ENCODE results near the gene CMIP. TPM values are rescaled to one million over a fixed set of nuclear protein-coding genes. Genes with fewer than 3 reads are reported as not detected.

Gene CMIP
- total RNA-seq, 1 experiment from 2014 or later = 63.7 TPM

DNA sequence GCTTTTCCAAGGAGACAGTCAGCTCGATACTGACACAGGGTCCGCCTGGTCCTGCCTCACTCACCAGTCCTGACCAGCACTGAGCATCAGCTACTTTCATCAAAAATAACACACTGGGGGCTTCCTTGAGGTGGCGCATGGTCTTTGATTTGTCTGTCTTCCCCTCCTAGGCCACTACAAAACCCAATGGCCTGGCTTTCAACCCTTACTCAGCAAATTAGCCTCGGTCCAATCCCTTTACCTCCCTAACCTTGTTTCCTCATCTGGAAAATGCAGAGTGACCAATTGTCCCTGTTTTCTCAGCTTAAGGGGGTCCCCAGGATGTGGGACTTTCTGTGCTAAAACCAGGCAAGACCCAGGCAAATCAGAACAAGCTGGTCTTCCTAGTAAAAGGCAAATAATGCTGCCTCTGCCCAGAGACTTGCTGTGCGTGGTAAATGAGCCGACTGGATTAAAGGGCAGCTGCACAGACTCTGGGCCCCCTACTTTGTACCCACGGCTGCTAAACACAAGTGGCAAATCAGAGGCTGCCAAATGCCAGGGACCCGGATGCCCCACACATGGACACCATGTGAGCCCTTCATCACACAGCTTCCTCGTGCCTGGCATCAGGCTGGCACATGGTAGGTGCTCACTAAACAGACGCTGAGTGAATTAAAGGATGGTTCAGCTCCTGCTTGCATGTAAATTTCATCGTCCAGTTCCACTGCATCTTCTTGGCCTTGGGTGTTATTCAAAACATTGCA lies 31.2 kb upstream of the CMIP start (continued):
- TF ChIP-seq, protein P1, sequence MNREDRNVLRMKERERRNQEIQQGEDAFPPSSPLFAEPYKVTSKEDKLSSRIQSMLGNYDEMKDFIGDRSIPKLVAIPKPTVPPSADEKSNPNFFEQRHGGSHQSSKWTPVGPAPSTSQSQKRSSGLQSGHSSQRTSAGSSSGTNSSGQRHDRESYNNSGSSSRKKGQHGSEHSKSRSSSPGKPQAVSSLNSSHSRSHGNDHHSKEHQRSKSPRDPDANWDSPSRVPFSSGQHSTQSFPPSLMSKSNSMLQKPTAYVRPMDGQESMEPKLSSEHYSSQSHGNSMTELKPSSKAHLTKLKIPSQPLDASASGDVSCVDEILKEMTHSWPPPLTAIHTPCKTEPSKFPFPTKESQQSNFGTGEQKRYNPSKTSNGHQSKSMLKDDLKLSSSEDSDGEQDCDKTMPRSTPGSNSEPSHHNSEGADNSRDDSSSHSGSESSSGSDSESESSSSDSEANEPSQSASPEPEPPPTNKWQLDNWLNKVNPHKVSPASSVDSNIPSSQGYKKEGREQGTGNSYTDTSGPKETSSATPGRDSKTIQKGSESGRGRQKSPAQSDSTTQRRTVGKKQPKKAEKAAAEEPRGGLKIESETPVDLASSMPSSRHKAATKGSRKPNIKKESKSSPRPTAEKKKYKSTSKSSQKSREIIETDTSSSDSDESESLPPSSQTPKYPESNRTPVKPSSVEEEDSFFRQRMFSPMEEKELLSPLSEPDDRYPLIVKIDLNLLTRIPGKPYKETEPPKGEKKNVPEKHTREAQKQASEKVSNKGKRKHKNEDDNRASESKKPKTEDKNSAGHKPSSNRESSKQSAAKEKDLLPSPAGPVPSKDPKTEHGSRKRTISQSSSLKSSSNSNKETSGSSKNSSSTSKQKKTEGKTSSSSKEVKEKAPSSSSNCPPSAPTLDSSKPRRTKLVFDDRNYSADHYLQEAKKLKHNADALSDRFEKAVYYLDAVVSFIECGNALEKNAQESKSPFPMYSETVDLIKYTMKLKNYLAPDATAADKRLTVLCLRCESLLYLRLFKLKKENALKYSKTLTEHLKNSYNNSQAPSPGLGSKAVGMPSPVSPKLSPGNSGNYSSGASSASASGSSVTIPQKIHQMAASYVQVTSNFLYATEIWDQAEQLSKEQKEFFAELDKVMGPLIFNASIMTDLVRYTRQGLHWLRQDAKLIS (CRISPR knock-in tag; IDR thresholded peaks at IDR 0.05; ENCODE audit: borderline replicate concordance) = no peak
- TF ChIP-seq, protein P2, sequence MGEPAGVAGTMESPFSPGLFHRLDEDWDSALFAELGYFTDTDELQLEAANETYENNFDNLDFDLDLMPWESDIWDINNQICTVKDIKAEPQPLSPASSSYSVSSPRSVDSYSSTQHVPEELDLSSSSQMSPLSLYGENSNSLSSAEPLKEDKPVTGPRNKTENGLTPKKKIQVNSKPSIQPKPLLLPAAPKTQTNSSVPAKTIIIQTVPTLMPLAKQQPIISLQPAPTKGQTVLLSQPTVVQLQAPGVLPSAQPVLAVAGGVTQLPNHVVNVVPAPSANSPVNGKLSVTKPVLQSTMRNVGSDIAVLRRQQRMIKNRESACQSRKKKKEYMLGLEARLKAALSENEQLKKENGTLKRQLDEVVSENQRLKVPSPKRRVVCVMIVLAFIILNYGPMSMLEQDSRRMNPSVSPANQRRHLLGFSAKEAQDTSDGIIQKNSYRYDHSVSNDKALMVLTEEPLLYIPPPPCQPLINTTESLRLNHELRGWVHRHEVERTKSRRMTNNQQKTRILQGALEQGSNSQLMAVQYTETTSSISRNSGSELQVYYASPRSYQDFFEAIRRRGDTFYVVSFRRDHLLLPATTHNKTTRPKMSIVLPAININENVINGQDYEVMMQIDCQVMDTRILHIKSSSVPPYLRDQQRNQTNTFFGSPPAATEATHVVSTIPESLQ (CRISPR knock-in tag; IDR thresholded peaks at IDR 0.05) = no peak
- no peak for TF ChIP-seq FOXJ3 (CRISPR knock-in tag; IDR thresholded peaks at IDR 0.05; ENCODE audit: borderline replicate concordance)
- no peak for TF ChIP-seq SOX15 (CRISPR knock-in tag; IDR thresholded peaks at IDR 0.05)
- no peak for TF ChIP-seq TEAD1 (CRISPR knock-in tag; IDR thresholded peaks at IDR 0.05)
- no peak for TF ChIP-seq GTF2I (CRISPR knock-in tag; conservative IDR thresholded peaks at IDR 0.05)
- TF ChIP-seq, protein P3, sequence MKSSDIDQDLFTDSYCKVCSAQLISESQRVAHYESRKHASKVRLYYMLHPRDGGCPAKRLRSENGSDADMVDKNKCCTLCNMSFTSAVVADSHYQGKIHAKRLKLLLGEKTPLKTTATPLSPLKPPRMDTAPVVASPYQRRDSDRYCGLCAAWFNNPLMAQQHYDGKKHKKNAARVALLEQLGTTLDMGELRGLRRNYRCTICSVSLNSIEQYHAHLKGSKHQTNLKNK (CRISPR knock-in tag; IDR thresholded peaks at IDR 0.05) = no peak
- TF ChIP-seq, protein P4, sequence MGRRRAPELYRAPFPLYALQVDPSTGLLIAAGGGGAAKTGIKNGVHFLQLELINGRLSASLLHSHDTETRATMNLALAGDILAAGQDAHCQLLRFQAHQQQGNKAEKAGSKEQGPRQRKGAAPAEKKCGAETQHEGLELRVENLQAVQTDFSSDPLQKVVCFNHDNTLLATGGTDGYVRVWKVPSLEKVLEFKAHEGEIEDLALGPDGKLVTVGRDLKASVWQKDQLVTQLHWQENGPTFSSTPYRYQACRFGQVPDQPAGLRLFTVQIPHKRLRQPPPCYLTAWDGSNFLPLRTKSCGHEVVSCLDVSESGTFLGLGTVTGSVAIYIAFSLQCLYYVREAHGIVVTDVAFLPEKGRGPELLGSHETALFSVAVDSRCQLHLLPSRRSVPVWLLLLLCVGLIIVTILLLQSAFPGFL (CRISPR knock-in tag; IDR thresholded peaks at IDR 0.05; ENCODE audit: borderline replicate concordance) = no peak
- no peak for TF ChIP-seq TCF7 (CRISPR knock-in tag; IDR thresholded peaks at IDR 0.05; ENCODE audit: low read depth)

DNA sequence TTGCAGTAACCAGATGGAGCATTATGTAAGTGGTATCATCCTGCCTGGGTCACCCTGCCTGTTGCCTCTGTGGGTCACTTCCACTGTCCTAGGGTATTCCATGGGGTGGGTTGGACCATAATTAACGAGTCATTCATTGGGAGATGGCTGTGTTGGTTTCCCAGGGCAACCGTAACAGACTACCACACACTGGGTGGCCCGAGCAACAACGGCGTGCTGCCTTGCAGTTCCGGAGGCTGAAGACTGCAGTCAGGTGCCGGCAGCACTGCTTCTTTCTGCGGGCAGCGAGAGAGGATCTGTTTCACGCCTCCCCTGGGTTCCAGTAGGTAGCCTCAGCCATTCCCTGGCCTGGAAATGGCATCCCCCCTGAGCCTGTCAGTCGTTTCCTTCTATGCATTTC lies 28.9 kb upstream of the CMIP start:
- H3K4me1 Mint-ChIP-seq = peaks cover 24% of the 10 kb centered on the region
- H3K4me3 Mint-ChIP-seq = no peak overlapping the region; the same call in 1 of the 2 replicates
- peak; percentile 82 for ATAC-seq
- peak; percentile 67 for DNase-seq (ENCODE audit: low spot score)
- H3K27me3 Mint-ChIP-seq (ENCODE audit: low read depth) = no peaks in the 10 kb centered on the region
- H3K9me3 Mint-ChIP-seq = no peaks in the 10 kb centered on the region
- POLR2A ChIA-PET = no interaction called here
- no peak for TF ChIP-seq NFE2L1 (CRISPR knock-in tag; IDR thresholded peaks at IDR 0.05)
- TF ChIP-seq, protein P5, sequence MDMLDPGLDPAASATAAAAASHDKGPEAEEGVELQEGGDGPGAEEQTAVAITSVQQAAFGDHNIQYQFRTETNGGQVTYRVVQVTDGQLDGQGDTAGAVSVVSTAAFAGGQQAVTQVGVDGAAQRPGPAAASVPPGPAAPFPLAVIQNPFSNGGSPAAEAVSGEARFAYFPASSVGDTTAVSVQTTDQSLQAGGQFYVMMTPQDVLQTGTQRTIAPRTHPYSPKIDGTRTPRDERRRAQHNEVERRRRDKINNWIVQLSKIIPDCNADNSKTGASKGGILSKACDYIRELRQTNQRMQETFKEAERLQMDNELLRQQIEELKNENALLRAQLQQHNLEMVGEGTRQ (CRISPR knock-in tag; IDR thresholded peaks at IDR 0.05) = 0 out of 2 replicates have a peak, but pooled peaks have one; percentile 9
- TF ChIP-seq ZNF263 (CRISPR knock-in tag; IDR thresholded peaks at IDR 0.05; ENCODE audit: low read depth) = no peak
- no peak for TF ChIP-seq FOXJ3 (CRISPR knock-in tag; IDR thresholded peaks at IDR 0.05; ENCODE audit: borderline replicate concordance)
- CTCF ChIA-PET = interaction anchor here (1.1 to 1.8 kb wide), 3 partner anchors 13 to 210 kb away, joined by 3 to 13 read pairs (median 6); no protein-coding TSS in a partner anchor
- no peaks in the 10 kb centered on the region for H3K36me3 Mint-ChIP-seq
- no peak overlapping the region; the same call in 1 of the 2 replicates for H3K27ac Mint-ChIP-seq

DNA sequence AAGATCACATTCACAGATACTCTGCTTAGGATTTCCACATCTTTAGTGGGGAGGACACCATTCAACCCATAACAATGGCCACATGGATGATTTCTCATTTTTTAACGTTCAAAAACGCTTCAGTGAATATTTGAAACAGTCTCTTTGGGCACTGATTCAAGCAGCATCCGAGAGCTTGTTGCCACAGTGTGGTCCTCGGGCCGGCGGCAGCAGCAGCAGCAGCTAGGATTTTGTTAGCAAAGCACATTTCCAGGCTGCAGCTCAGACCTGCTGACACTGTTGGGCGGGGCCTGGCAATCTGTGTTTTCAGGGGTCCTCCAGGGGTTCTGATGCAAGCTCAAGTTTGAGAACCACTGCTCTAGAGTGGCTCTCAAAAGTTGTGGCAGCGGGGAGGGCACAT lies 27.9 kb upstream of the CMIP start:
- Mint-ChIP-seq H3K4me1 (peaks cover 17% of the 10 kb centered on the region), H3K27me3 (ENCODE audit: low read depth) (no peaks in the 10 kb centered on the region), H3K36me3 (no peaks in the 10 kb centered on the region), H3K9me3 (peaks cover 4% of the 10 kb centered on the region; the same call in 1 of the 2 replicates), H3K27ac (no peak overlapping the region), H3K4me3 (no peak overlapping the region)
- ChIA-PET POLR2A (no interaction called here), CTCF (interaction anchor here (0.6 to 1.8 kb wide), 7 partner anchors 12 to 380 kb away, joined by 3 to 13 read pairs (median 4); no protein-coding TSS in a partner anchor)
- ATAC-seq (no peak), DNase-seq (ENCODE audit: low spot score) (no peak)
- TF ChIP-seq, protein P5 (CRISPR knock-in tag; IDR thresholded peaks at IDR 0.05) = no peak
- TF ChIP-seq TP53 (CRISPR knock-in tag; IDR thresholded peaks at IDR 0.05) (no peak), ZNF121 (CRISPR knock-in tag; IDR thresholded peaks at IDR 0.05) (no peak), ZNF396 (CRISPR knock-in tag; IDR thresholded peaks at IDR 0.05; ENCODE audit: borderline replicate concordance) (no peak), ZNF138 (CRISPR knock-in tag; conservative IDR thresholded peaks at IDR 0.05) (no peak), NR2C2 (CRISPR knock-in tag; IDR thresholded peaks at IDR 0.05) (no peak)
- TF ChIP-seq, protein P4 (CRISPR knock-in tag; IDR thresholded peaks at IDR 0.05; ENCODE audit: borderline replicate concordance) = no peak
- TF ChIP-seq, protein P6, sequence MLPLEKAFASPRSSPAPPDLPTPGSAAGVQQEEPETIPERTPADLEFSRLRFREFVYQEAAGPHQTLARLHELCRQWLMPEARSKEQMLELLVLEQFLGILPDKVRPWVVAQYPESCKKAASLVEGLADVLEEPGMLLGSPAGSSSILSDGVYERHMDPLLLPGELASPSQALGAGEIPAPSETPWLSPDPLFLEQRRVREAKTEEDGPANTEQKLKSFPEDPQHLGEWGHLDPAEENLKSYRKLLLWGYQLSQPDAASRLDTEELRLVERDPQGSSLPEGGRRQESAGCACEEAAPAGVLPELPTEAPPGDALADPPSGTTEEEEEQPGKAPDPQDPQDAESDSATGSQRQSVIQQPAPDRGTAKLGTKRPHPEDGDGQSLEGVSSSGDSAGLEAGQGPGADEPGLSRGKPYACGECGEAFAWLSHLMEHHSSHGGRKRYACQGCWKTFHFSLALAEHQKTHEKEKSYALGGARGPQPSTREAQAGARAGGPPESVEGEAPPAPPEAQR (CRISPR knock-in tag; IDR thresholded peaks at IDR 0.05) = no peak
- TF ChIP-seq, protein P7, sequence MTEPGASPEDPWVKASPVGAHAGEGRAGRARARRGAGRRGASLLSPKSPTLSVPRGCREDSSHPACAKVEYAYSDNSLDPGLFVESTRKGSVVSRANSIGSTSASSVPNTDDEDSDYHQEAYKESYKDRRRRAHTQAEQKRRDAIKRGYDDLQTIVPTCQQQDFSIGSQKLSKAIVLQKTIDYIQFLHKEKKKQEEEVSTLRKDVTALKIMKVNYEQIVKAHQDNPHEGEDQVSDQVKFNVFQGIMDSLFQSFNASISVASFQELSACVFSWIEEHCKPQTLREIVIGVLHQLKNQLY (CRISPR knock-in tag; IDR thresholded peaks at IDR 0.05) = no peak

Measured in WTC11 (cell line).